Testis (tissue), 2 donors: ENCODE data around the gene ITGB8.

Experiments
- POLR2A ChIP-seq: fragments of 450-650 bp; IDR thresholded peaks from one replicate; pipeline ENCODE4 v1.6.1; 2017; ENCODE audit warnings: antibody characterized with exemption, mild to moderate bottlenecking, moderate library complexity
- TF ChIP-seq, protein P1 (sequence below), 3 experiments: fragments of 450-650 bp in 2 of 3; fragments of 200-600 bp in 1 of 3; sonication (generic) in 1 of 3; IDR thresholded peaks; one replicate each; pipeline ENCODE4 v1.5.1; 2016 to 2019; ENCODE audit warnings: antibody characterized with exemption in 3 of 3, mild to moderate bottlenecking in 2 of 3, moderate library complexity in 1 of 3

DNA sequence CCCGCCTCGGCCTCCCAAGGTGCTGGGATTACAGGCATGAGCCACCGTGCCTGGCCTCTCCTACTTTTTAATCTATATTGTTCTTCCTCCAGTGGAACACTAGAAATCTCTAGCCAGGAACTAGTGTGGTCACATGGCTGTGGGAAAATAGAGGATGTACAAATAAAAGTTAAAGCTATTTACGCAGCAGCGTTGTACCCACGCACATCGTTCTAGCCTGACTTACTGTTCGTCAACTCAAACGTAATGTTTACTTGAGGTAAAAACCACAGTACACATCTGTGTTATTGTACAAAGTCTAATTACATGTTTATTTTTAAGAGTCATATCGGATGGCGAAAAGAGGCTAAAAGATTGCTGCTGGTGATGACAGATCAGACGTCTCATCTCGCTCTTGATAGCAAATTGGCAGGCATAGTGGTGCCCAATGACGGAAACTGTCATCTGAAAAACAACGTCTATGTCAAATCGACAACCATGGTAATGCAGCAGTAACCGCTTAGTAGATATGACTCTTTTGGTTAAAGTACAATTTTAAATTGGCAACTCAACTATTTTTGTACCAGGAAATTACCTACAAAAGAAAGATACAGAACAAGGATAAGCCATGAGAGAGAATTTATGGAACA is 50.8 kb downstream of the ITGB8 start:
- TF ChIP-seq, protein P1, sequence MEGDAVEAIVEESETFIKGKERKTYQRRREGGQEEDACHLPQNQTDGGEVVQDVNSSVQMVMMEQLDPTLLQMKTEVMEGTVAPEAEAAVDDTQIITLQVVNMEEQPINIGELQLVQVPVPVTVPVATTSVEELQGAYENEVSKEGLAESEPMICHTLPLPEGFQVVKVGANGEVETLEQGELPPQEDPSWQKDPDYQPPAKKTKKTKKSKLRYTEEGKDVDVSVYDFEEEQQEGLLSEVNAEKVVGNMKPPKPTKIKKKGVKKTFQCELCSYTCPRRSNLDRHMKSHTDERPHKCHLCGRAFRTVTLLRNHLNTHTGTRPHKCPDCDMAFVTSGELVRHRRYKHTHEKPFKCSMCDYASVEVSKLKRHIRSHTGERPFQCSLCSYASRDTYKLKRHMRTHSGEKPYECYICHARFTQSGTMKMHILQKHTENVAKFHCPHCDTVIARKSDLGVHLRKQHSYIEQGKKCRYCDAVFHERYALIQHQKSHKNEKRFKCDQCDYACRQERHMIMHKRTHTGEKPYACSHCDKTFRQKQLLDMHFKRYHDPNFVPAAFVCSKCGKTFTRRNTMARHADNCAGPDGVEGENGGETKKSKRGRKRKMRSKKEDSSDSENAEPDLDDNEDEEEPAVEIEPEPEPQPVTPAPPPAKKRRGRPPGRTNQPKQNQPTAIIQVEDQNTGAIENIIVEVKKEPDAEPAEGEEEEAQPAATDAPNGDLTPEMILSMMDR (IDR thresholded peaks at IDR 0.05) = no peak
- no peak for TF ChIP-seq POLR2A
